ENCODE data around the gene KCNAB1. TPM values are rescaled to one million over a fixed set of nuclear protein-coding genes. Genes with fewer than 3 reads are reported as not detected.

The KCNAB1 gene
- total and polyA plus RNA-seq, 2 donors (not counting 3 experiments of a cell fraction or from before 2014, with no cell fraction given), result 0.21 TPM; not detected in 1

DNA sequence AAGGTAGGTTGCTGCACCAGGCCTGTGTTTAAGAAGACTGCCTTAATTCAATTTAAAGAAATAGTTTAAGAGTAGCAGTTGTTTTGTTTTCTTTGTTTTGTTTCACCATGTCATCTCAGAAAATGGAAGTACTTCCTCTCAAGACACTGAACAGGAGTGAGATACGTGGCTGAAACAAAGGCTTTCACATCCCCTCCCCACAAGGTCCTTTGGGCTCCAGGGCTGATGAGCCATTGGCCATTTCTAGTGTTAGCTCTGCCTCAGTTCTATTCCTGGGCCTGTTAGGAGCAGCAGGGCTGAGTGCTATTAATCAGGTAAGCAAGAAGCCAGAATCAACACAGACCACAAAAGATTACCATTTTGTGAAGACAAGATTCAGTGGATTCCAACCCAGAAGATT, 132.8 kb downstream of the KCNAB1 start:
- TF ChIP-seq FOS (IDR thresholded peaks at IDR 0.05; ENCODE audit: borderline replicate concordance, insufficient read depth, low read length) (no peak), POLR2AphosphoS5 (IDR thresholded peaks at IDR 0.05; ENCODE audit: insufficient read depth, low read depth, low read length) (no peak), POLR2A (IDR thresholded peaks at IDR 0.05; ENCODE audit: low read depth, low read length) (no peak), EZH2 (IDR thresholded peaks at IDR 0.05; ENCODE audit: borderline replicate concordance, low read depth, low read length, severe bottlenecking) (no peak), GATA2 (IDR thresholded peaks at IDR 0.05; ENCODE audit: insufficient read depth, insufficient read length, low read depth, low read length) (no peak), MYC (IDR thresholded peaks at IDR 0.05; ENCODE audit: low read depth, low read length) (no peak)
- TF ChIP-seq, protein P1, sequence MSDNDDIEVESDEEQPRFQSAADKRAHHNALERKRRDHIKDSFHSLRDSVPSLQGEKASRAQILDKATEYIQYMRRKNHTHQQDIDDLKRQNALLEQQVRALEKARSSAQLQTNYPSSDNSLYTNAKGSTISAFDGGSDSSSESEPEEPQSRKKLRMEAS (IDR thresholded peaks at IDR 0.05; ENCODE audit: insufficient read depth, insufficient read length), result no peak
- TF ChIP-seq, protein P2, sequence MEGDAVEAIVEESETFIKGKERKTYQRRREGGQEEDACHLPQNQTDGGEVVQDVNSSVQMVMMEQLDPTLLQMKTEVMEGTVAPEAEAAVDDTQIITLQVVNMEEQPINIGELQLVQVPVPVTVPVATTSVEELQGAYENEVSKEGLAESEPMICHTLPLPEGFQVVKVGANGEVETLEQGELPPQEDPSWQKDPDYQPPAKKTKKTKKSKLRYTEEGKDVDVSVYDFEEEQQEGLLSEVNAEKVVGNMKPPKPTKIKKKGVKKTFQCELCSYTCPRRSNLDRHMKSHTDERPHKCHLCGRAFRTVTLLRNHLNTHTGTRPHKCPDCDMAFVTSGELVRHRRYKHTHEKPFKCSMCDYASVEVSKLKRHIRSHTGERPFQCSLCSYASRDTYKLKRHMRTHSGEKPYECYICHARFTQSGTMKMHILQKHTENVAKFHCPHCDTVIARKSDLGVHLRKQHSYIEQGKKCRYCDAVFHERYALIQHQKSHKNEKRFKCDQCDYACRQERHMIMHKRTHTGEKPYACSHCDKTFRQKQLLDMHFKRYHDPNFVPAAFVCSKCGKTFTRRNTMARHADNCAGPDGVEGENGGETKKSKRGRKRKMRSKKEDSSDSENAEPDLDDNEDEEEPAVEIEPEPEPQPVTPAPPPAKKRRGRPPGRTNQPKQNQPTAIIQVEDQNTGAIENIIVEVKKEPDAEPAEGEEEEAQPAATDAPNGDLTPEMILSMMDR (IDR thresholded peaks at IDR 0.05; ENCODE audit: extremely low read depth in 1 of 2, insufficient read depth in 1 of 2, low read depth in 1 of 2, low read length in 2 of 2), result no peak
- peaks cover 5% of the 10 kb centered on the region for H3K4me1 ChIP-seq (ENCODE audit: control insufficient read depth, extremely low read depth, insufficient read depth, low read length)
- FAIRE-seq (peak; percentile 8), DNase-seq (ENCODE audit: low read depth, low spot score) (no peak)
- BruUV-seq (replicated peaks), result no TSS peak
- intact Hi-C loops (cut with micrococcal nuclease), result no loop called here
- no peaks in the 10 kb centered on the region for H3K9me3 ChIP-seq (replicated peaks; ENCODE audit: control insufficient read depth, insufficient read depth, low read length)
- no peaks in the 10 kb centered on the region for H3K36me3 ChIP-seq (ENCODE audit: control insufficient read depth in 2 of 2, extremely low read depth in 1 of 2, insufficient read depth in 2 of 2, low read length in 2 of 2)
- dilution Hi-C loops (cut with MboI; ENCODE audit: extremely low pct_ligation_motif_present, low sequenced_read_pairs), result no loop called here
- no peak overlapping the region for H2AFZ ChIP-seq (ENCODE audit: low read depth, low read length)
- no peak overlapping the region for H3K4me3 ChIP-seq (replicated peaks in 1 of 3; ENCODE audit: insufficient read depth in 1 of 3, low read depth in 1 of 3, low read length in 3 of 3)
- H3K9ac ChIP-seq (replicated peaks; ENCODE audit: extremely low read depth, insufficient read depth, low read length), result no peak overlapping the region
- no peaks in the 10 kb centered on the region for H4K20me1 ChIP-seq (replicated peaks; ENCODE audit: control insufficient read depth, extremely low read depth, insufficient read depth, low read length)
- H3K27ac ChIP-seq (ENCODE audit: insufficient read depth, low read depth, low read length), result no peak overlapping the region
- H3K4me2 ChIP-seq (ENCODE audit: insufficient read depth, low read length), result no peak overlapping the region
- ChIA-PET CTCF (interaction anchor here (1.1 to 1.5 kb wide), 2 partner anchors 10 to 79 kb away, joined by 4 to 5 read pairs; no protein-coding TSS in a partner anchor), POLR2A (no interaction called here)
- no peaks in the 10 kb centered on the region for H3K27me3 ChIP-seq (ENCODE audit: control insufficient read depth in 2 of 2, insufficient read depth in 2 of 2, low read length in 2 of 2)
- H3K79me2 ChIP-seq (ENCODE audit: control insufficient read depth, insufficient read depth, low read length), result no peaks in the 10 kb centered on the region
- H3K9me1 ChIP-seq (replicated peaks; ENCODE audit: control insufficient read depth, extremely low read depth, insufficient read depth, low read length), result no peaks in the 10 kb centered on the region

Measured in endothelial cell of umbilical vein (primary cell).